ENCODE data around the gene RPUSD4. TPM values are rescaled to one million over a fixed set of nuclear protein-coding genes. Genes with fewer than 3 reads are reported as not detected.

Gene RPUSD4
- total and polyA plus RNA-seq, 10 of the 15 experiments (the other 5 are each of a cell fraction or from before 2014, with no cell fraction given), result 24.5 to 47.6 (median 31.7) TPM

DNA sequence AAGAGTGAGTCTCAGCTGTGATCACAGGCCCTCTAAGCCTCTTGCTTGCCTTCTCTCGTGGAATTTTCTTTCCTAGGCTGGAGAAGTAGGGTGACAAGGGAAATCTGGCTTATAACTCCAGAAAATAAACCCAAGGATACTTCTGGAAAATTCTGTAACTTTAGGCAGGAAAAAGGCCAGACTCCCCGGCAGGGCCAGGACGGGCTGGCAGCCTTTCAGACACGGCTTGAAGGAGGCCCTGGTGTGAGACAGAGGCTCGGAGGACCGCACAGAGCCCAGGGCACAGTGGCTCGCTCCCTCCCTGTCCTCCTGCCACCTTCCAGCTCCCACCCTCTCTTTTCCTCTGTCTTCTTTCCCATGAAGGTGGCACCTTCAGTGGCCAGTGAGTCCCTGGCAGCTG is 19.1 kb downstream of the RPUSD4 start:
- Histone ChIP-seq H3K4me1 (ENCODE audit: control insufficient read depth, insufficient read depth, low read length) (peaks cover 30% of the 10 kb centered on the region), H3K27ac (ENCODE audit: control insufficient read depth, insufficient read depth) (no peak overlapping the region), H3K4me2 (ENCODE audit: control insufficient read depth, insufficient read depth) (no peak overlapping the region), H3K36me3 (ENCODE audit: control insufficient read depth in 2 of 2, insufficient read depth in 2 of 2, low read length in 1 of 2) (peaks cover 13 to 16% of the 10 kb centered on the region in 2 experiments), H2AFZ (ENCODE audit: control insufficient read depth, low read depth, low read length) (no peak overlapping the region), H3K27me3 (replicated peaks in 1 of 2; ENCODE audit: control insufficient read depth in 2 of 2, insufficient read depth in 2 of 2, low read length in 1 of 2) (no peaks in the 10 kb centered on the region), H4K20me1 (ENCODE audit: control insufficient read depth, insufficient read depth) (no peaks in the 10 kb centered on the region), H3K79me2 (ENCODE audit: control insufficient read depth, insufficient read depth, low read length) (no peaks in the 10 kb centered on the region), H3K9me3 (replicated peaks; ENCODE audit: control insufficient read depth, insufficient read depth, low read length) (peaks cover 12% of the 10 kb centered on the region), H3K9ac (ENCODE audit: control insufficient read depth, insufficient read depth, low read length) (no peak overlapping the region), H3K4me3 (no peak overlapping the region)
- ChIA-PET CTCF (interaction anchor here (0.6 to 10.7 kb wide), 9 partner anchors 52 to 289 kb away, joined by 3 to 220 read pairs (median 4); partner anchors contain the start of genes PUS3 and VSIG10L2), RAD21 (ENCODE audit: unreplicated experiment) (interaction anchor here (1.9 to 2.2 kb wide), 2 partner anchors 257 to 268 kb away, joined by 8 to 27 read pairs; no protein-coding TSS in a partner anchor), POLR2A (no interaction called here), SMC1A (ENCODE audit: uncharacterized antibody, unreplicated experiment) (interaction anchor here (1.4 to 6.6 kb wide), 4 partner anchors 131 to 278 kb away, joined by 3 to 61 read pairs (median 5); no protein-coding TSS in a partner anchor)
- no TSS peak for BruUV-seq (replicated peaks)
- TF ChIP-seq TAF1 (IDR thresholded peaks at IDR 0.05; ENCODE audit: borderline replicate concordance, low read depth, low read length), result no peak
- in situ Hi-C loops (cut with MboI) (loop anchor here (5.0 kb wide), 1 partner anchor 270 kb away; no protein-coding TSS in a partner anchor), intact Hi-C loops (cut with micrococcal nuclease; ENCODE audit: unreplicated experiment) (no loop called here)
- FAIRE-seq, result no peak
- 96% methylated on average over 7 of the region's 7 CpGs for WGBS (ENCODE audit: insufficient coverage, insufficient replicate concordance, low lambda C conversion rate, missing lambda C conversion rate)
- DNase-seq (ENCODE audit: low read depth, low spot score), result no peak
- ATAC-seq, result no peak

DNA sequence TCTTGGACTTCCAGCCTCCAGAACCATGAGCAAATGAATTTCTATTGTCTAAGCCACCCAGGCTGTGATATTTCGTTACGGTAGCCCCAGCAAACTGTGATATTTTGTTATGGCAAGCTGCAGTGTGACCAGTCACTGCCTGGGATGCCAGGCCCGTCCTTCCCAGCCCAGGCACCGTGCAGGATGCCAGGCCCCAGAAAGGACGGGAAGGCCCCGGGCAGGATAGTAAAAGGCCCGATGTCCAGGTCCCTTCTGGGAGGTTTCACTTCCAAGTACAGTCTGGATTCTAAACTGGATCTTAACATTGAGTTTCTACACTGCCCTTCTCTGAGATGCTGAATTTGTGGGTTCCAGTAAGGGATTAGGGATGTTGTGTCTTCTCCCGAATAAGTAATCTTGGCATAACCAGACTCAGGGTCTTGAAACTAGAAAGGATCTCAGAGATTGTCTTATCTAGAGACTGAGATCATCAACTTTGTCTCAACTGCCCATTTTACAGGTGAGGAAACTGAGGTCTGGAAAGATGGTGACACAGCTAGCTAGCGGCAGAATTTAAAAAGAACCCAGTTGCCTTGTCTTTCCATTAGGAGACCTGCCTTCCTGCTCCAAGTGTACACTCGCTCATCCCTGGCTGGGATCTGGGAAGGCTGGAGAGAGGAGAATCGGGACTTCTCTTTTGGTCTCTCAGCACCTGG is 19.9 kb downstream of the RPUSD4 start:
- ChIA-PET CTCF (interaction anchor here (0.7 to 10.7 kb wide), 6 partner anchors 59 to 1155 kb away, joined by 3 to 220 read pairs (median 4); partner anchors contain the start of gene VSIG10L2), POLR2A (no interaction called here), SMC1A (ENCODE audit: uncharacterized antibody, unreplicated experiment) (interaction anchor here (1.4 to 6.6 kb wide), 3 partner anchors 251 to 272 kb away, joined by 3 to 61 read pairs (median 9); no protein-coding TSS in a partner anchor), RAD21 (ENCODE audit: unreplicated experiment) (interaction anchor here (1.4 kb wide), 1 partner anchor 256 kb away, joined by 3 read pairs; no protein-coding TSS in a partner anchor)
- Histone ChIP-seq H3K9me3 (replicated peaks; ENCODE audit: control insufficient read depth, insufficient read depth, low read length) (peaks cover 6% of the 10 kb centered on the region; the same call in 1 of the 3 replicates), H3K36me3 (ENCODE audit: control insufficient read depth in 2 of 2, insufficient read depth in 2 of 2, low read length in 1 of 2) (peaks cover 10 to 16% of the 10 kb centered on the region in 2 experiments), H3K9ac (ENCODE audit: control insufficient read depth, insufficient read depth, low read length) (no peak overlapping the region), H2AFZ (ENCODE audit: control insufficient read depth, low read depth, low read length) (no peak overlapping the region), H4K20me1 (ENCODE audit: control insufficient read depth, insufficient read depth) (no peaks in the 10 kb centered on the region), H3K4me2 (ENCODE audit: control insufficient read depth, insufficient read depth) (no peak overlapping the region), H3K4me3 (no peak overlapping the region), H3K27me3 (replicated peaks in 1 of 2; ENCODE audit: control insufficient read depth in 2 of 2, insufficient read depth in 2 of 2, low read length in 1 of 2) (no peaks in the 10 kb centered on the region), H3K4me1 (ENCODE audit: control insufficient read depth, insufficient read depth, low read length) (peaks cover 30% of the 10 kb centered on the region), H3K79me2 (ENCODE audit: control insufficient read depth, insufficient read depth, low read length) (no peaks in the 10 kb centered on the region), H3K27ac (ENCODE audit: control insufficient read depth, insufficient read depth) (no peak overlapping the region)
- FAIRE-seq (no peak), ATAC-seq (no peak), DNase-seq (ENCODE audit: low read depth, low spot score) (no peak)
- no TSS peak for BruUV-seq (replicated peaks)
- 96% methylated on average over 11 of the region's 11 CpGs for WGBS (ENCODE audit: insufficient coverage, insufficient replicate concordance, low lambda C conversion rate, missing lambda C conversion rate)
- in situ Hi-C loops (cut with MboI), result loop anchor here (5.0 kb wide), 1 partner anchor 269 kb away; no protein-coding TSS in a partner anchor
- intact Hi-C loops (cut with micrococcal nuclease; ENCODE audit: unreplicated experiment), result no loop called here
- TF ChIP-seq HDGF (IDR thresholded peaks at IDR 0.05) (no peak), ZZZ3 (IDR thresholded peaks at IDR 0.05; ENCODE audit: control insufficient read depth, insufficient read length, low read depth) (no peak), NR2C2 (IDR thresholded peaks at IDR 0.05; ENCODE audit: borderline replicate concordance, control insufficient read depth, insufficient read length, low read depth) (no peak), MEF2A (IDR thresholded peaks at IDR 0.05; ENCODE audit: insufficient read depth, low read depth, low read length) (no peak), SRF (IDR thresholded peaks at IDR 0.05; ENCODE audit: low read depth in 2 of 2, low read length in 2 of 2) (no peak), POLR2AphosphoS2 (IDR thresholded peaks at IDR 0.05; ENCODE audit: low read depth, low read length) (no peak), RAD51 (IDR thresholded peaks at IDR 0.05) (no peak)
- TF ChIP-seq, protein P1, sequence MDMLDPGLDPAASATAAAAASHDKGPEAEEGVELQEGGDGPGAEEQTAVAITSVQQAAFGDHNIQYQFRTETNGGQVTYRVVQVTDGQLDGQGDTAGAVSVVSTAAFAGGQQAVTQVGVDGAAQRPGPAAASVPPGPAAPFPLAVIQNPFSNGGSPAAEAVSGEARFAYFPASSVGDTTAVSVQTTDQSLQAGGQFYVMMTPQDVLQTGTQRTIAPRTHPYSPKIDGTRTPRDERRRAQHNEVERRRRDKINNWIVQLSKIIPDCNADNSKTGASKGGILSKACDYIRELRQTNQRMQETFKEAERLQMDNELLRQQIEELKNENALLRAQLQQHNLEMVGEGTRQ (IDR thresholded peaks at IDR 0.05; ENCODE audit: borderline replicate concordance, low read depth, low read length), result no peak
- TF ChIP-seq, protein P2, sequence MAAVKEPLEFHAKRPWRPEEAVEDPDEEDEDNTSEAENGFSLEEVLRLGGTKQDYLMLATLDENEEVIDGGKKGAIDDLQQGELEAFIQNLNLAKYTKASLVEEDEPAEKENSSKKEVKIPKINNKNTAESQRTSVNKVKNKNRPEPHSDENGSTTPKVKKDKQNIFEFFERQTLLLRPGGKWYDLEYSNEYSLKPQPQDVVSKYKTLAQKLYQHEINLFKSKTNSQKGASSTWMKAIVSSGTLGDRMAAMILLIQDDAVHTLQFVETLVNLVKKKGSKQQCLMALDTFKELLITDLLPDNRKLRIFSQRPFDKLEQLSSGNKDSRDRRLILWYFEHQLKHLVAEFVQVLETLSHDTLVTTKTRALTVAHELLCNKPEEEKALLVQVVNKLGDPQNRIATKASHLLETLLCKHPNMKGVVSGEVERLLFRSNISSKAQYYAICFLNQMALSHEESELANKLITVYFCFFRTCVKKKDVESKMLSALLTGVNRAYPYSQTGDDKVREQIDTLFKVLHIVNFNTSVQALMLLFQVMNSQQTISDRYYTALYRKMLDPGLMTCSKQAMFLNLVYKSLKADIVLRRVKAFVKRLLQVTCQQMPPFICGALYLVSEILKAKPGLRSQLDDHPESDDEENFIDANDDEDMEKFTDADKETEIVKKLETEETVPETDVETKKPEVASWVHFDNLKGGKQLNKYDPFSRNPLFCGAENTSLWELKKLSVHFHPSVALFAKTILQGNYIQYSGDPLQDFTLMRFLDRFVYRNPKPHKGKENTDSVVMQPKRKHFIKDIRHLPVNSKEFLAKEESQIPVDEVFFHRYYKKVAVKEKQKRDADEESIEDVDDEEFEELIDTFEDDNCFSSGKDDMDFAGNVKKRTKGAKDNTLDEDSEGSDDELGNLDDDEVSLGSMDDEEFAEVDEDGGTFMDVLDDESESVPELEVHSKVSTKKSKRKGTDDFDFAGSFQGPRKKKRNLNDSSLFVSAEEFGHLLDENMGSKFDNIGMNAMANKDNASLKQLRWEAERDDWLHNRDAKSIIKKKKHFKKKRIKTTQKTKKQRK (IDR thresholded peaks at IDR 0.05; ENCODE audit: low read depth, low read length), result no peak

All from GM12878 (cell line).